Esophagus muscularis mucosa (tissue), 4 donors: ENCODE data around the gene FEM1A.

ENCODE experiments used
- EP300 ChIP-seq: sonication (generic); formaldehyde crosslinking; IDR thresholded peaks from one replicate; pipeline ENCODE4 v1.6.1; 2017; ENCODE audit warnings: antibody characterized with exemption
- POLR2A ChIP-seq: fragments of 450-650 bp; IDR thresholded peaks from one replicate; pipeline ENCODE4 v1.6.1; 2017; ENCODE audit warnings: antibody characterized with exemption, moderate library complexity, mild to moderate bottlenecking, low read depth
- POLR2AphosphoS5 ChIP-seq, 2 donors: sonication (generic); formaldehyde crosslinking; IDR thresholded peaks; one replicate each; pipeline ENCODE4 v1.6.1; 2017; ENCODE audit warnings: antibody characterized with exemption in 2 of 2
- TF ChIP-seq, protein P1 (sequence below), 3 experiments: fragments of 200-600 bp in 2 of 3; fragments of 450-650 bp in 1 of 3; sonication (generic) in 2 of 3; IDR thresholded peaks; one replicate each; pipeline ENCODE4 v1.5.1; 2017 to 2019; ENCODE audit warnings: antibody characterized with exemption in 3 of 3, mild to moderate bottlenecking in 2 of 3, moderate library complexity in 1 of 3

- TF ChIP-seq, protein P1, sequence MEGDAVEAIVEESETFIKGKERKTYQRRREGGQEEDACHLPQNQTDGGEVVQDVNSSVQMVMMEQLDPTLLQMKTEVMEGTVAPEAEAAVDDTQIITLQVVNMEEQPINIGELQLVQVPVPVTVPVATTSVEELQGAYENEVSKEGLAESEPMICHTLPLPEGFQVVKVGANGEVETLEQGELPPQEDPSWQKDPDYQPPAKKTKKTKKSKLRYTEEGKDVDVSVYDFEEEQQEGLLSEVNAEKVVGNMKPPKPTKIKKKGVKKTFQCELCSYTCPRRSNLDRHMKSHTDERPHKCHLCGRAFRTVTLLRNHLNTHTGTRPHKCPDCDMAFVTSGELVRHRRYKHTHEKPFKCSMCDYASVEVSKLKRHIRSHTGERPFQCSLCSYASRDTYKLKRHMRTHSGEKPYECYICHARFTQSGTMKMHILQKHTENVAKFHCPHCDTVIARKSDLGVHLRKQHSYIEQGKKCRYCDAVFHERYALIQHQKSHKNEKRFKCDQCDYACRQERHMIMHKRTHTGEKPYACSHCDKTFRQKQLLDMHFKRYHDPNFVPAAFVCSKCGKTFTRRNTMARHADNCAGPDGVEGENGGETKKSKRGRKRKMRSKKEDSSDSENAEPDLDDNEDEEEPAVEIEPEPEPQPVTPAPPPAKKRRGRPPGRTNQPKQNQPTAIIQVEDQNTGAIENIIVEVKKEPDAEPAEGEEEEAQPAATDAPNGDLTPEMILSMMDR (IDR thresholded peaks at IDR 0.05), result no peak
- TF ChIP-seq POLR2AphosphoS5 (IDR thresholded peaks at IDR 0.05), result no peak
- no peak for TF ChIP-seq POLR2A
- TF ChIP-seq EP300, result no peak
These were observed 33.5 kb upstream of the FEM1A start for GRCh38 chr19:4758082-4758481.
